ENCODE measurements around the gene MYH14. TPM values are rescaled to one million over a fixed set of nuclear protein-coding genes. Genes with fewer than 3 reads are reported as not detected.

Gene MYH14
- total and polyA plus RNA-seq, 7 donors: 55.4 to 298 (median 164) TPM

- TF ChIP-seq, protein P1, sequence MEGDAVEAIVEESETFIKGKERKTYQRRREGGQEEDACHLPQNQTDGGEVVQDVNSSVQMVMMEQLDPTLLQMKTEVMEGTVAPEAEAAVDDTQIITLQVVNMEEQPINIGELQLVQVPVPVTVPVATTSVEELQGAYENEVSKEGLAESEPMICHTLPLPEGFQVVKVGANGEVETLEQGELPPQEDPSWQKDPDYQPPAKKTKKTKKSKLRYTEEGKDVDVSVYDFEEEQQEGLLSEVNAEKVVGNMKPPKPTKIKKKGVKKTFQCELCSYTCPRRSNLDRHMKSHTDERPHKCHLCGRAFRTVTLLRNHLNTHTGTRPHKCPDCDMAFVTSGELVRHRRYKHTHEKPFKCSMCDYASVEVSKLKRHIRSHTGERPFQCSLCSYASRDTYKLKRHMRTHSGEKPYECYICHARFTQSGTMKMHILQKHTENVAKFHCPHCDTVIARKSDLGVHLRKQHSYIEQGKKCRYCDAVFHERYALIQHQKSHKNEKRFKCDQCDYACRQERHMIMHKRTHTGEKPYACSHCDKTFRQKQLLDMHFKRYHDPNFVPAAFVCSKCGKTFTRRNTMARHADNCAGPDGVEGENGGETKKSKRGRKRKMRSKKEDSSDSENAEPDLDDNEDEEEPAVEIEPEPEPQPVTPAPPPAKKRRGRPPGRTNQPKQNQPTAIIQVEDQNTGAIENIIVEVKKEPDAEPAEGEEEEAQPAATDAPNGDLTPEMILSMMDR (IDR thresholded peaks at IDR 0.05): no peak
- 42 to 44% (median 43%) methylated on average over 10 of the region's 10 CpGs for WGBS, 3 donors
- peaks cover 0 to 33% of the 10 kb centered on the region in 2 donors for H3K36me3 ChIP-seq (ENCODE audit: insufficient read depth in 1 of 2, low read depth in 1 of 2)
- no peak overlapping the region for H3K27ac ChIP-seq
- H3K4me3 ChIP-seq: no peak overlapping the region
- intact Hi-C loops (cut with DNase I): no loop called here
- H3K4me1 ChIP-seq: no peaks in the 10 kb centered on the region
- ATAC-seq: peak in 2 of 4 donors; percentile 6 to 10
- peaks cover 7% of the 10 kb centered on the region for H3K9me3 ChIP-seq
- DNase-seq: peak in 1 of 2 donors; percentile 11
- H3K27me3 ChIP-seq (ENCODE audit: insufficient read depth in 3 of 3, low read length in 2 of 3): peaks cover 0 to 47% (median 15%) of the 10 kb centered on the region in 3 donors
Observed at GRCh38 chr19:50310759-50311465, 107.5 kb downstream of the MYH14 start.

GRCh38 chr19:50311723-50312635 lies 108.6 kb downstream of the MYH14 start:
- Histone ChIP-seq H3K27me3 (ENCODE audit: insufficient read depth in 3 of 3, low read length in 2 of 3) (peaks cover 0 to 47% (median 17%) of the 10 kb centered on the region in 3 donors), H3K4me1 (no peaks in the 10 kb centered on the region), H3K4me3 (no peak overlapping the region), H3K27ac (no peak overlapping the region), H3K9me3 (peaks cover 5% of the 10 kb centered on the region), H3K36me3 (ENCODE audit: insufficient read depth in 1 of 2, low read depth in 1 of 2) (peaks cover 0 to 23% of the 10 kb centered on the region in 2 donors)
- TF ChIP-seq, protein P1 (IDR thresholded peaks at IDR 0.05): no peak
- intact Hi-C loops (cut with DNase I): no loop called here
- peak in 1 of 2 donors; percentile 42 for DNase-seq
- 6 to 9% (median 6%) methylated on average over 23 to 42 of the region's 42 CpGs for WGBS, 3 donors
- peak; percentile 36 to 49 (median 41) for ATAC-seq

DNA sequence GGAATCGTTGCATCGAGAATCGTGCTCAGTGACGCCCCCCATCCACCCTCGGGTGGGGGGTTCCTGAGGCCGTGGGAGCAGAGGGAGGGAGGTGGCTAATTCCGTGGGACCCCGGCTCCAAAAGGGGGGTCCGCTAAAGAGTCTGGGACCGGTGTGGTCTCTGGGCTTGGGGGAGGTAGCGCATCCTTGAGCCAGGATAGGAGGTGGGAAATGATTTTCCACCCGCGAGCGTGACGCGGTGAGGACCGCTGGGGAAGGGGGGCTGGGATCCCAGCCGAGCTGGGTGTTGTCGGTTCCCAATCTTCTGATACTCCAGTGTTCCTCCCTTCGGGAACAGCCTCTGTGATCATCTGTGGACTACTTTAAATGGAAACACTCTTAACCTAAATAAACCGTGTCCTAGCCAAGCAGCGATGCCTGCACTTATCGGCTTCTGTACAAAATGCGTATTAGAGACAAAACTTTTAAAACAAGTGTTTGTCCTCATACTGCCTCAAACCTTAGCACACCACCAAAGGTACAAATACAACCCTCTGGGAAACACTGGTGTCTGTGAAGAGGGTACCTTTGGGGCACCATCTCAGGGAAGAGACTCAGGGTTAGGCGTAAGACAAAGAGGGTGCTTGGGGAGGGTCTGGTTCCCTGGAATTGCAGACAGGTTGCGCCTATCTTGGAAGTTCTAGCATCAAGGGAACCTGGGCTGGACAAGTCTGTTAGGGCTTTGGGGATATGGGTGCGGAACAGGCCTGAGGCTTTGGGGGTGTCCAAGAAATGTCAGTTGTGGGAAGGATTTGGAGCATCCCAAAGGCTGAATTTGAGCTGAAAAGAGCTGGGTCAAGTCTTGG lies 109.8 kb downstream of the MYH14 start:
- TF ChIP-seq, protein P1 (IDR thresholded peaks at IDR 0.05): no peak
- H3K27me3 ChIP-seq (ENCODE audit: insufficient read depth in 3 of 3, low read length in 2 of 3): peaks cover 0 to 47% (median 17%) of the 10 kb centered on the region in 3 donors
- intact Hi-C loops (cut with DNase I): no loop called here
- H3K4me1 ChIP-seq: no peaks in the 10 kb centered on the region
- H3K27ac ChIP-seq: no peak overlapping the region
- DNase-seq: no peak
- H3K36me3 ChIP-seq (ENCODE audit: insufficient read depth in 1 of 2, low read depth in 1 of 2): peaks cover 0 to 10% of the 10 kb centered on the region in 2 donors
- no peak overlapping the region for H3K4me3 ChIP-seq
- 9 to 15% (median 15%) methylated on average over 27 of the region's 27 CpGs for WGBS, 3 donors
- no peaks in the 10 kb centered on the region for H3K9me3 ChIP-seq
- ATAC-seq: no peak

GRCh38 chr19:50313812-50314536 lies 110.6 kb downstream of the MYH14 start:
- DNase-seq (no peak), ATAC-seq (no peak)
- Histone ChIP-seq H3K9me3 (no peaks in the 10 kb centered on the region), H3K36me3 (ENCODE audit: insufficient read depth in 1 of 2, low read depth in 1 of 2) (peaks cover 0 to 3% of the 10 kb centered on the region in 2 donors), H3K27me3 (ENCODE audit: insufficient read depth in 3 of 3, low read length in 2 of 3) (peaks cover 0 to 47% (median 17%) of the 10 kb centered on the region in 3 donors), H3K27ac (no peak overlapping the region), H3K4me3 (no peak overlapping the region), H3K4me1 (no peaks in the 10 kb centered on the region)
- 6 to 15% (median 10%) methylated on average over 17 to 20 of the region's 20 CpGs for WGBS, 3 donors
- intact Hi-C loops (cut with DNase I): no loop called here
- TF ChIP-seq, protein P1 (IDR thresholded peaks at IDR 0.05): no peak
